ENCODE data around the gene SEMA3G.

Gene SEMA3G

DNA sequence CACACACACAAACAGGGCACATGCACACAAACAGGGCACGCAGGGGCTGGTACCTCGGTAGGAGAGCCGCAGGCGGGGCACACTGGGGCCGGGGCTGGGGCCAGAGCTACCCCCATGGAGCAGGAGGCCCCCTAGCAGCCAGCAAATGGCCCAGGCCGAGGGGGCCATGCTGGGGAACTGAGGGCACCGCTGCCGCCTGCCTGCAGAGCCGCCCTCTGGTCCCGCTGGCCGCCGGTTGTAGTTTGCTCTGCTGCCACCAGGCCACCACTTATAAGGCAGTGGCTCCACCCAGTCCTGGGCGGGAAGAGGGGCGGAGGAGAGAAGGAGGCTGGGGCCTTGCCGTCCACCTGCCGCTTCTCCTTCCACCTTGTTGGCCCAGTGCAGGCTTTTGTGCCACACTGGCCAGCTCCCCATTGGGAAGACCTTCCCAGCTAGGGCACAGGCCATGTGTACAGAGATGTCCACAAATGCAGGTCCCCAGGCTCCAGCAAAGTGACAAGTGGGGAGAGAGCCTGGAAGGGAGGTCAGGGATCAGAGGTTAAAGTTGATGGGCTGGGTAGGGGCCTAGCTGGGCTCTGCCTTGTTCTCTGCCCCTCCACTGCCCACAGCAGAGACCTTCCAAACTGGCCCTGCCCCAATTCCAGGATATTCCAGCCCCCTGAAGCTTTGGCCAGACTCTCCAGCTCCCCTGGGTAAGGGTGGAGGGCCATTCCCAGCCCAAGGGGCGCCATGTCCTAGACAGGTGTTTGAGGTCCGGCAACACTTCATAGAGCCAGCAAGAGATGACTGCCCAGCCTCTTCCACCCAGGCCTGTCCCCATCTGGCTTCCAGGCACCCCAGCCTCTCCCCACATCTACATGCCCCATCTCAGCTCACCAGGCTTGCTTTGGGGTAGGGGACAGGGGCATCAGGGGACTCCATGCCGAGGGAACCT, at the start of gene SEMA3G:
SEMA3G (minus strand) TSS at position 244 of the 934 bp plus-strand sequence; CDS start at position 168, 76 bp downstream.
- no peak for DNase-seq

DNA sequence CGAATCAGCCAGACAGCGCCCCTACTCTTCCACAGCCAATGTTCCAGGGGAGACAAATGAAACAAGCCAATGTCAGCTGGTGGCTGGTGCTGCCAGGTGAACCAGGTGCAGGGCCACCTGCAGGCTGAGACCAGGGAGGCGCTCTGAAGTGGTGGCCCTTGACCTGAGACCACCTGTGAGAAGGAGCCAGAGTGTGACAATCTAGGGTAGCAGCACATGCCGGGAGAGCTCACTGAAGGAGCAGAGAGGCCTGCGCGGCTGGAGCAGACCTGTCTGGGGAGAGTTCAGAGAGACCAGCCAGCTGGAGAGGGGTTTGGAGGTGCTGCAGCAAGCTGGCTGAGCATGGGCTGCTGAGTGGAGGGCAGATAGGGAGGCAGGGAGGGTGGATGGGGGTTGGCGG, 49.5 kb upstream of the SEMA3G start:
- DNase-seq, result no peak

DNA sequence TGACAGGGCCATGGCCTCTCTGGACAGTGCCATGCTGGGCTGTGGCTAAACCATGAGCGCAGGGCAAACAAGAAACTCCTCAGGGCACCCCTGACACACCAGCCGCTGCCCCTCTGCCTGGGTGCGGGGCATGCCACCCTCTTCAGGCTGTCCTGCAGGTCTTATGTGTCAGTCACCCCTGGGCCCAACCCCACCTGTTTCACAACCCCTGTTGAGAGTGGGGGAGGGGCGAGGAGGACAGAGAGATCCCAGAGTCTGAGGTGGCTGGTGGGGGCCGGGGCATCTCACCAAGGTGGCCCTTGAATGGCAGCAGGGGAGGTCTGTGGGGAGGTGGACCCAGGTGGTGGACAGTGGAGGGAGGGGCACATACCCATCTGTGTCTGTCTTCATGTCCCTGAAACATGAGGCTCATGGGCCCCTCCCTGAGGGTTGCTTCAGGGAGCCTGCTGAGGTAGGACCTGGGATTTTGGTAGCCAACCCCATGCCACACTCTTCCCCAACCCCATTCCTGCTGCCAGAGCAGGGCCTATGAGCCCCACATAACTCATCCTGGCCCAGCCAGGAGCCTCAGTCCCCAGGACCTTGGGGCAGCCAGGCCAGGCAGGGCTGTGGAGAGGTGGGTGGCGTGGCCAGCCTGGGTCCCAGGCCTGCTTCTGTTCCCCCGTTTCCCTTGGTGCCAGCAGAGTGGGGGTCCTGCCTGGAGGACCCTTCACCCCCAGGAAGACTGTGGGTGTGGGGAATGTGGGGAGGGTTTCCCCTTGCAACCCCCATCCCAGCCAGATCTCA, 48.5 kb upstream of the SEMA3G start:
- DNase-seq, result no peak

DNA sequence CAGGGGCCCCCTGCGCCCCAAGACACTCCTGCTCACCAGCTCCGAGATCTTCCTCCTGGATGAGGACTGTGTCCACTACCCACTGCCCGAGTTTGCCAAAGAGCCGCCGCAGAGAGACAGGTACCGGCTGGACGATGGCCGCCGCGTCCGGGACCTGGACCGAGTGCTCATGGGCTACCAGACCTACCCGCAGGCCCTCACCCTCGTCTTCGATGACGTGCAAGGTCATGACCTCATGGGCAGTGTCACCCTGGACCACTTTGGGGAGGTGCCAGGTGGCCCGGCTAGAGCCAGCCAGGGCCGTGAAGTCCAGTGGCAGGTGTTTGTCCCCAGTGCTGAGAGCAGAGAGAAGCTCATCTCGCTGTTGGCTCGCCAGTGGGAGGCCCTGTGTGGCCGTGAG, 47.2 kb upstream of the SEMA3G start:
- DNase-seq, result no peak

DNA sequence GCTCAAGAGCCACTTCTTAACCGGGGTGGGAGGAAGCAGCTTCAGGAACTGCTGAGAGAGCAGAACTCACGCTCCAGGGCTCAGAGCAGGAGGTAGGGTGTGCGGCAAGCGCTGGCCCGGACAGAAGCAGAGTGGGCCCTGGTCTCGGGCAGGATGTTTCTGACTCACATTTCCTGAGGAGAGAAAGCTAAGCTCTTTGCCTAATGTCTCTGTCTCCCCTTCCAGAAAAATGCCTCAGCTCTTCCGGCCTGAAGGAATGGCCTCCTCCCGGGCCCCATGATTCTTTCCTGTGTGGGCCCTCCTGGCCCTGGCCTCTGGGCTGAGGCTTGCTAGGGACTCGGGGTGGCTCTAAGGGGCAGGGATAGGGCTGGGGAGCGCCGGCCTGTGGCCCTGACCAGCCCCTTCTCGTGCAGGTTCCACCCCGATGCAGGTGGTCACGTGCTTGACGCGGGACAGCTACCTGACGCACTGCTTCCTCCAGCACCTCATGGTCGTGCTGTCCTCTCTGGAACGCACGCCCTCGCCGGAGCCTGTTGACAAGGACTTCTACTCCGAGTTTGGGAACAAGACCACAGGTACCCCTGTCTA, 46.1 kb upstream of the SEMA3G start:
- DNase-seq, result no peak

DNA sequence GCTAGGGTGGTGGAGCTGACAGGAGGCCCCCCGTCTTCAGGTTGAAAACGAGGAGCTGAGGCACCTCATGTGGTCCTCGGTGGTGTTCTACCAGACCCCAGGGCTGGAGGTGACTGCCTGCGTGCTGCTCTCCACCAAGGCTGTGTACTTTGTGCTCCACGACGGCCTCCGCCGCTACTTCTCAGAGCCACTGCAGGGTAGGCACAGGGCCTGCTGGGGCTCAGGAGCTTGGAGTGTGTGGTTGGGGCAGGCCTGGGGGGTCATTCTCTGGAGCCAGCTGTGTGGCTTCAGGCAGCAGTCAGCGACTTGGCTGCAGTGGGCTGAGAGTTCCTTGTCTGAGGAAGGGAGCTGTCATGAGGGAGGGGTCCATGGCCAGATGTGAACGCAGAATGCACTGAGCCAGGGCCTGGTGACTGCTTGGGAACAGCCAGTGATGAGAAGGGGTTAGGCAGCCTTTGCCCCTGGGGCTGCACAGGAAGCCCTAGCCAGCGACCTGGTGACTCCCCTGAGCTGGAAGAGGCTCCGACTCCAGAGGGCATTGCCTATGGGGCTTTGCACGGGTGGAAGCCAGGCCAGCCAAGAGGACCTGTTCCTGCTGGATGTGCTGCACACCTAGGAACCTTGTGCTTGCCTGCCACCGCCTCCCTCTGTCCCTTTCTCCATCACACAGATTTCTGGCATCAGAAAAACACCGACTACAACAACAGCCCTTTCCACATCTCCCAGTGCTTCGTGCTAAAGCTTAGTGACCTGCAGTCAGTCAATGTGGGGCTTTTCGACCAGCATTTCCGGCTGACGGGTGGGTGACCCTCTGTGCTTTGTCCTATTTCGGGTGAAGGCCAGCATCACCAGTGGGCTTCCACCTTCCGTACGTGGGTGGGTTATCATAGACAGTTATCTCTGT, 45.4 kb upstream of the SEMA3G start:
- DNase-seq, result no peak

DNA sequence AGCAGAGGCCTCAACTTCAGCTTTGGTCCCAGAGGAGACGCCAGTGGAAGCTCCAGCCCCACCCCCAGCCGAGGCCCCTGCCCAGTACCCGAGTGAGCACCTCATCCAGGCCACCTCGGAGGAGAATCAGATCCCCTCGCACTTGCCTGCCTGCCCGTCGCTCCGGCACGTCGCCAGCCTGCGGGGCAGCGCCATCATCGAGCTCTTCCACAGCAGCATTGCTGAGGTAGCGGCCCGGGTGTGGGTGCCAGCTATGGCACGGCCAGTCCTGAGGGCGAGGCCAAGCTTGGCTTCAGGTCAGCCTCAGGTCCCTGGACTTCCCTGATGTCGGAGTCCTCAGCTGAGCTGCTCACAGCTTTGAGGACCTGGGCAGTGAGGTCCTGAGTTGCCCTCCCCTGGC, 44.5 kb upstream of the SEMA3G start:
- DNase-seq, result no peak

DNA sequence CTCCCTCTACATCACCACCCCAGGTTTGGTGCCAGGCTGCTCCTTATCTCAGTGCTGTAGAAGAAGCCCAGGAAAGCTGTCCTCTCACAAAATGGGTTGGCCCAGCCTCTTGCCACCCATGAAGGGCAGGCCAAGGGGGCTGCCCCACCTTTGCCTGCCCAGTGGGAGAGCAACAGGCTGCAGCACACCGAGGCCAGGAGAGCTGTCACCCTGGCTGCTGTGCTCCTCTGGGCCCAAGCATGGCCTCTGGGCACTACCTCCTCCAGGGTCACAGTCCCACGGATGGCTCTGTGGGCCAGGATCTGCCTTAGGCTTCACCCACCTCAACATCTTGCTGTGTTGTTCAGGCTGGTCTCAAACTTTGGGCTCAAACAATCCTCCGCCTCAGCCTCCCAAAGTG, 43.8 kb upstream of the SEMA3G start:
- no peak for DNase-seq

DNA sequence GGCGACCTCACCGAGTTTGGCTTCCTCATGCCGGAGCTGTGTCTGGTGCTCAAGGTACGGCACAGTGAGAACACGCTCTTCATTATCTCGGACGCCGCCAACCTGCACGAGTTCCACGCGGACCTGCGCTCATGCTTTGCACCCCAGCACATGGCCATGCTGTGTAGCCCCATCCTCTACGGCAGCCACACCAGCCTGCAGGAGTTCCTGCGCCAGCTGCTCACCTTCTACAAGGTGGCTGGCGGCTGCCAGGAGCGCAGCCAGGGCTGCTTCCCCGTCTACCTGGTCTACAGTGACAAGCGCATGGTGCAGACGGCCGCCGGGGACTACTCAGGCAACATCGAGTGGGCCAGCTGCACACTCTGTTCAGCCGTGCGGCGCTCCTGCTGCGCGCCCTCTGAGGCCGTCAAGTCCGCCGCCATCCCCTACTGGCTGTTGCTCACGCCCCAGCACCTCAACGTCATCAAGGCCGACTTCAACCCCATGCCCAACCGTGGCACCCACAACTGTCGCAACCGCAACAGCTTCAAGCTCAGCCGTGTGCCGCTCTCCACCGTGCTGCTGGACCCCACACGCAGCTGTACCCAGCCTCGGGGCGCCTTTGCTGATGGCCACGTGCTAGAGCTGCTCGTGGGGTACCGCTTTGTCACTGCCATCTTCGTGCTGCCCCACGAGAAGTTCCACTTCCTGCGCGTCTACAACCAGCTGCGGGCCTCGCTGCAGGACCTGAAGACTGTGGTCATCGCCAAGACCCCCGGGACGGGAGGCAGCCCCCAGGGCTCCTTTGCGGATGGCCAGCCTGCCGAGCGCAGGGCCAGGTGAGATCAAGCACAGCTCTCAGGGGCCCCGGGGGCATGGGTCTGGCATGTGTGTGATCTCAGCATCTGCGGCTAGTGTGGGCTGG, 43.1 kb upstream of the SEMA3G start:
- DNase-seq, result no peak

DNA sequence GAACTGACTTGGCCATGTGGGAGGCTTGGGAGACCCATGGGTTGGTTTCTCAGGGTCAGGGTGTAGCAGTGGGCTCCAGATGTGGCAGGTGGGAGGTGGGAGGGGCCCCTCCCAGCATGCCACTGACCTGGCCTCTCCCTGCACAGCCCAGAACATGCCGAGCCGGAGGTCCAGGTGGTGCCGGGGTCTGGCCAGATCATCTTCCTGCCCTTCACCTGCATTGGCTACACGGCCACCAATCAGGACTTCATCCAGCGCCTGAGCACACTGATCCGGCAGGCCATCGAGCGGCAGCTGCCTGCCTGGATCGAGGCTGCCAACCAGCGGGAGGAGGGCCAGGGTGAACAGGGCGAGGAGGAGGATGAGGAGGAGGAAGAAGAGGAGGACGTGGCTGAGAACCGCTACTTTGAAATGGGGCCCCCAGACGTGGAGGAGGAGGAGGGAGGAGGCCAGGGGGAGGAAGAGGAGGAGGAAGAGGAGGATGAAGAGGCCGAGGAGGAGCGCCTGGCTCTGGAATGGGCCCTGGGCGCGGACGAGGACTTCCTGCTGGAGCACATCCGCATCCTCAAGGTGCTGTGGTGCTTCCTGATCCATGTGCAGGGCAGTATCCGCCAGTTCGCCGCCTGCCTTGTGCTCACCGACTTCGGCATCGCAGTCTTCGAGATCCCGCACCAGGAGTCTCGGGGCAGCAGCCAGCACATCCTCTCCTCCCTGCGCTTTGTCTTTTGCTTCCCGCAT, 42.3 kb upstream of the SEMA3G start:
- DNase-seq, result no peak

DNA sequence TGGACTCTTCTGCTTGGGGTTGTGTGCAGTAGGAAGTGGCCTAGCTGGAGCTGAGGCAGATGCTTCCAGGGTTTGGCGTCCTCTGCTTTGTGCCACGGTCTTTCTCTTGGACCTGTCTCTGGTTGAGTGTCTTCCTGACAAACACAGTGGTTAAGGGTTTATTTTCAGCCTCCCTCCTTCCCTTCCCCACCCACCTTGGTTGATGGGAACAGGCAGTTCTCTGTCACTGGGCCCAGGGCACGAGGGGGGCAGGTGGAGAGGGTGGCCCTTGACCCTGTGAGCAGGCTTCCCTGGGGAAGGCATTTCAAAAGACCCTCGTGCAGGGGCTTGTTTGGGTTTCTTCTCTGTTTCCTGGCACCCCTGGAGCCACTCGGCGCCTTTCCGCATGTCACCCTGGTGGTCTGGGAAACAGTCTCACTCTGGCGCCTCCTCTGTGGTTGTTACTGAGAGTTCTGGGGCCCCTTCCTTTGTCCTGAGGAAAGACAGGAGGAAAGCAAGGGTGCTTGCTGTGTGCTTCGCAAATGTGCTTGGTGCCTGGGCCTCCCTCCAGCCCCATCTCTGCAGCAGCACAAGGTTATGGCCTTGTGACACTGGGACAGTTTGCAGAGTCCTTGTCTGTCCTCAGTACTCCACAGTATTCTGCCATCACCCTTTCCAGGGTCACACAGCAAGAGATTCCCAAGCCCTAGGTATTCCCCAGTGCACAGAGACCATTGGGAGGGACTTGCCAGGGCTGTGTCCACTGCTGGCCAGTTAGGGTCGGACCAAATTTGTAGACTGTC, 40.0 kb upstream of the SEMA3G start:
- DNase-seq, result no peak

DNA sequence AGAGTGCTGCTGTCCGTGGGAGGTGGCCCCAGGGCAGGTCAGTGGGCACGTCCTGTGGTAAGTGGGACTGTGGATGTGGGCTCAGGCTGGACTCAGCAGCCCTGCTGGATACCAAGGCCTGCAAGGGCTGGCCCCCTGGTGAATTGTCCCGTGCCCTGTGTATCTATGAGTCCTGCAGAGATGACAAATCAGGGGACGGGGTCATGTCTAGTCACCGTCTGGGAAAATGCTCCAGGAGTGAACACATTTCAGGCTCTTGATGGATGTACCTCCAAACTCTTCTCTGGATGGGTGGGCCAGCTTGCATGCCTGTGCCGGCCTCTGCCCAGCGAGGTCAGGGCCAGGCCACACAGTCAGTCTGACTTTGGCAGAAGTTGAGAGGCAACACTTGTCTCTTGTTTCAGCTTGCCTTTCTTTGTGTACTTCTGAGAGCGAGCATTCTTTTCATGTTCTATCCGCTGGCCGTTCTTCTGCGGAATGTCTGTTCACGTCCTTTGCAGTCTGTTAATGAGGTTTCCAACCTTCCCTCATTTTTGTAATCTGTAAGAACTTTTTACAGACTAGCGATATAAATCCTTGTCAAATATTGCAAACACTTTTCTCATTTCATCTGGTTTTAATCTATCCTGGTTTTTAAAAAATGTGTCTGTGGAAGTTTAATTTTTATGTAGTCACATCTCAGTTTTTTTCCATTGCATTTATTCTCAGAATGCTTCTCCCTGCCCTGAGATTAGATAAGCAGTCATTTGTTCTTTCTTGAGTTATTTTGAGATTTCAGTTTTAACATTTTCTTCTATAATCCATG, 38.9 kb upstream of the SEMA3G start:
- DNase-seq, result no peak

DNA sequence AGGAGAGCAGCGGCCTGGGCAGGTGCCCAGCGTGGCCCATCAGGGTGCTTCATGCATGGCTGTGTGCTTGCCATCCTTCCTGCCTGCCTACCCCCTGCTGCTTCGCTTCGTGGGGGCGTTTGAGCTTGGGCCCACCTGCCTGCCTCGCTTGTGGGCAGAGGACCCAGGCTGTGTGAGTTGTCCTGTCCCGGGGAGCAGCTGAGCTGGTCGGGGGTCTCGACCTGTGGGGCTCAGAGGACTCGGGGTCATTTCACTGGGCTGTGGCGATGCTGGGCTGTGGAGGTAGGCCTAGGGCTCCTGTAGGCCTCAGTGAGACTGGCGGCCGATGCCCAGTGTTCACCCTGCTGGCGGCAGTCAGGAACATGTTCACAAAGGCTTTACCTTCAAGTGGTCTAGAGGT, 38.2 kb upstream of the SEMA3G start:
- DNase-seq, result no peak

DNA sequence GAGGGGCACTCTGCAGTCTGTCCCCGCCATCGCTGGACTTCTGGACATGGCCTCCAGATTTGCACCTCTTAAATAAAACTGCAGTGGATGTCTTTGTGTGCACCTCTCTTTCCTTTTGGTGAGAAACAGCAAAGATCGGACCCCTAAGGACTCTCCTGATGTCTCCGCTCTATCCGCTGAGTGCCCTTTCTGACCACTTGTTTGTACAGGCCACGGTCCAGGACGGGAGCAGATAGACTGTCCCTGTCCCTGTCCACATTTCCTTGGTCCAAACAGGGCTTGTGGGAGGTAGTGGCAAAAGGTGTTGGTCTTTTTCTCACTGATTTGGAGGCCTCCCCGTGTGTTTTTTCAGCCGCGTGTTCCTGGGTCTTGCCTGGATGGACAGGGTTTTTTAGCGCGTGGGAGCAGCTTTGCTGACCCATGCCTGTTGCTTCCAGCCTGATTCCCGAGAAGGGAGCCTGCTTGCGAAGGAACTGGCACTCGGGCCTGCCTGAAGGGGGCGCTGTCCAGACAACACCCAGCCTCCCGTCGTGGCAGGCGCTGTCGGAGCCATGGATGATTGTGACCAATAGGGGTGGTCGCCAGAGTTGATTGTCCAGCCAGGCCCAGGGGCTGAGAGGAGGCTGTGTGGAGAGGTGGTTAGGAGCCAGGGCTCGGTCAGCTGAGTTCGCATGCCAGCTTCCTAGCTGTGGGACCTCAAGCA, 37.1 kb upstream of the SEMA3G start:
- no peak for DNase-seq

DNA sequence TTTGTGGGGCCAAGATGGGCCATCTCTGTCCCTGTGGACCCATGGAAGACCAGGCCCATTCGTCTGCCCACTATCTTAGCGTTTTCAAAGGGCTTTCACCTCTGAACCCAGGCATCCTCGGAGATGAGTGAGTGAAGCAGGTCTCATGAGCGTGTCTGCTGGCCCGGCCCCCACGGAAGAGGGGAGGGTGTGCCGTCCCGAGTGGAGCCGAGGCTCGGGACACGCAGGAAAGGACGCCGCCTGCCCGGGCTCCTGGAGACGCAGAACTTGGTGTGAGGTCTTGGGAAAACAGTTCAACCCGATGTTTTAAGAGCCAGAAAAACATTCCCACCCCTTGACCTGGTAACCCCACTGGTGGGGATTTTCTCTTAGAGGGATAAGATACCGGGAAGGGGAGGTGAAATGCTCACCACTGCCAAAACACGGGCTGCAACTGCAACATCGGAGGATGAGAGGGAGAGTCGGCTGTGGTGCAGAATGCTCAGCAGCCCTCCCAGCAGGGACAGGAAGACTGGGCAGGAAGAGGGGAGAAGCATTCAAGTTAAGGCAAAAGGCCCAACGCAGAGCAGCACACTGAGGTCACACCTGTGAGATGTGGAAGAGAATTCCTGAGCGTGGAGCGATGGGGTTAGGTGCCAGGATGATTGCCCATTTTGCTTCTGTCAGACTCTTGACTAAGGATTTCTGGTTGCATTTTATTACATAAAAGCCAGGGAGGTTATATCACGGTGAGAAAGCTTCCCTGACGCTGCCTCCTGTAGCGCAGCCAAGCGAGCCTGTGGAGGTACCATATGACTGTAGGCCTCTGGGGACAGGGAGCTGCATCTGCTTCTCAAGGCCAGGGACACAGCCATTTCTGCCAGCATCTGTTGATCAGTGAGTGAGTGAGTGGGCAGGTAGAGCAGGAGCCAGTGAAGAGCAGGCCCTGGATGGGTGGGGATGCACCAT, 36.1 kb upstream of the SEMA3G start:
- no peak for DNase-seq

DNA sequence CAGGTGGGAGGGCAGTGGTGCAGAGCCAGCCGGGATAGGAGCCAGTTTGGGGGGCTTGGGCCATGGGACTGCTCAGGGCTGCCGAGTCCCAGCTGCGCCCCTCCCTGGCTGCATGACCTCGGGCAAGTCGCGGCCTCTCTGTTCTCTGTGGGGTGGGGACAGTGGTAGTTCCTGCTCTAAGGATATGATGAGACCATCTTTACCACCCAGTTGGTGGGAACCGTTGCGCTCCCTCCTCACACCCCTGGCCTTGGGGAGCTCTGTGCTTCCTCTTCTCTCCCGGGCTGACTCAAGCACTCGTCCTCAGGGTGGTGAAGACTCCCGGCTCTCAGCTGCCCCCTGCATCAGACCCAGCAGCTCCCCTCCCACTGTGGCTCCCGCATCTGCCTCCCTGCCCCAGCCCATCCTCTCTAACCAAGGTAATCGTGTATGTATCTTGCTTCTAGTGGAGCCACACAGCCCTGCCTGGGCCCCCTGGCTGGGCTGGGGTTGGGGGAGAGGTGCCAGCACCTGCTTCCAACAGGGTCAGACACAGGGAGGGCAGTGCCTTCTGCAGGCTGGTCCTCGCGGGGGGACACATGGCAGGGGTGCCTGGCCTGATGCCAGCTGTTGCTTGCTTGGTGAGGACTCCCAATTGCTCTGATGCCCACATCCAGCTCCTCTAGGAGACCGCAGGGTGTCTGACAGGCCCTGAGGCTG, 35.1 kb upstream of the SEMA3G start:
- no peak for DNase-seq
